GM19452 (cell line): ENCODE data around the gene SLC5A6.
"Not testable (repeated sequence)": the region's sequence is repeated elsewhere in the genome, so short reads cannot be mapped to it uniquely, and the experiment has no call there.

Source experiments
- ATAC-seq: cut with Tn5 transposase; IDR thresholded peaks from one replicate; pipeline ENCODE4 v1.9.1; 2021; ENCODE audit not compliant: unreplicated experiment

Gene SLC5A6

GRCh38 chr2:27177441-27178351, 34.4 kb downstream of the SLC5A6 start:
- ATAC-seq: no peak

GRCh38 chr2:27175781-27176180, 36.3 kb downstream of the SLC5A6 start:
- not testable (repeated sequence) for ATAC-seq

GRCh38 chr2:27175330-27175729, 36.7 kb downstream of the SLC5A6 start:
- ATAC-seq: no peak

- ATAC-seq: no peak
Observed at GRCh38 chr2:27174638-27175037, 37.4 kb downstream of the SLC5A6 start.

GRCh38 chr2:27171351-27171848, 40.7 kb downstream of the SLC5A6 start:
- no peak for ATAC-seq

GRCh38 chr2:27170581-27171337, 41.3 kb downstream of the SLC5A6 start:
- ATAC-seq: no peak

- ATAC-seq: no peak
Observed at GRCh38 chr2:27164960-27165763, 46.9 kb downstream of the SLC5A6 start.

GRCh38 chr2:27162151-27163121, 49.6 kb downstream of the SLC5A6 start:
- ATAC-seq: no peak

- ATAC-seq: no peak
Observed at GRCh38 chr2:27160191-27160590, 51.9 kb downstream of the SLC5A6 start.

- no peak for ATAC-seq
Observed at GRCh38 chr2:27159271-27159670, 52.8 kb downstream of the SLC5A6 start.

GRCh38 chr2:27158468-27158867, 53.6 kb downstream of the SLC5A6 start:
- no peak for ATAC-seq

- ATAC-seq: no peak
Observed at GRCh38 chr2:27155069-27155520, 57.0 kb downstream of the SLC5A6 start.

GRCh38 chr2:27154488-27154887, 57.6 kb downstream of the SLC5A6 start:
- ATAC-seq: no peak

- no peak for ATAC-seq
Observed at GRCh38 chr2:27152796-27153464, 59.1 kb downstream of the SLC5A6 start.

GRCh38 chr2:27152102-27152795, 59.8 kb downstream of the SLC5A6 start:
- no peak for ATAC-seq

- no peak for ATAC-seq
Observed at GRCh38 chr2:27150639-27151230, 61.3 kb downstream of the SLC5A6 start.
